ENCODE measurements around the gene PCNX2.

The PCNX2 gene

GRCh38 chr1:233190987-233191386, 104.5 kb downstream of the PCNX2 start:
- no peak overlapping the region for H3K27ac ChIP-seq (ENCODE audit: extremely low read depth, low read depth, low read length)
- TF ChIP-seq ZNF529 (tag by site-specific recombination; IDR thresholded peaks at IDR 0.05; ENCODE audit: insufficient replicate concordance) (no peak), ZNF473 (tag by site-specific recombination; IDR thresholded peaks at IDR 0.05) (no peak)
- H3K9me3 ChIP-seq (ENCODE audit: control insufficient read depth, insufficient read depth, low read depth, low read length), result peaks cover 6% of the 10 kb centered on the region; the same call in 1 of the 2 replicates
- ChIA-PET CTCF (no interaction called here), POLR2A (no interaction called here)
- no peak overlapping the region for H3K4me3 ChIP-seq (ENCODE audit: low read depth, low read length)
- H3K4me1 ChIP-seq (ENCODE audit: control insufficient read depth, insufficient read depth, low read length), result no peaks in the 10 kb centered on the region
- H3K36me3 ChIP-seq (ENCODE audit: control insufficient read depth in 2 of 2, insufficient read depth in 1 of 2, low read length in 2 of 2), result peaks cover 4 to 19% of the 10 kb centered on the region in 2 experiments; a peak in 2 of 3 replicates

- CTCF ChIA-PET, result no interaction called here
- POLR2A ChIA-PET, result no interaction called here
- no peaks in the 10 kb centered on the region for H3K4me1 ChIP-seq (ENCODE audit: control insufficient read depth, insufficient read depth, low read length)
- TF ChIP-seq ZNF48 (tag by site-specific recombination; IDR thresholded peaks at IDR 0.05), result no peak
- no peak for TF ChIP-seq ZSCAN16 (tag by site-specific recombination; IDR thresholded peaks at IDR 0.05)
- TF ChIP-seq TRIM28 (IDR thresholded peaks at IDR 0.05; ENCODE audit: borderline replicate concordance, low read length), result no peak
- TF ChIP-seq ZNF624 (tag by site-specific recombination; IDR thresholded peaks at IDR 0.05), result no peak
- TF ChIP-seq REST (tag by site-specific recombination; IDR thresholded peaks at IDR 0.05), result no peak
- no peak for TF ChIP-seq ZNF362 (tag by site-specific recombination; IDR thresholded peaks at IDR 0.05)
- no peak for TF ChIP-seq MYNN (tag by site-specific recombination; IDR thresholded peaks at IDR 0.05; ENCODE audit: borderline replicate concordance)
- no peak for TF ChIP-seq ZNF791 (tag by site-specific recombination; IDR thresholded peaks at IDR 0.05)
- no peak for TF ChIP-seq ZNF558 (tag by site-specific recombination; IDR thresholded peaks at IDR 0.05)
- TF ChIP-seq ZNF221 (tag by site-specific recombination; IDR thresholded peaks at IDR 0.05; ENCODE audit: borderline replicate concordance), result no peak
- TF ChIP-seq KLF8 (tag by site-specific recombination; IDR thresholded peaks at IDR 0.05), result no peak
- no peak for TF ChIP-seq ZNF426 (tag by site-specific recombination; IDR thresholded peaks at IDR 0.05)
- no peak for TF ChIP-seq ZNF571 (tag by site-specific recombination; IDR thresholded peaks at IDR 0.05)
- TF ChIP-seq ZNF391 (tag by site-specific recombination; IDR thresholded peaks at IDR 0.05; ENCODE audit: borderline replicate concordance, low read depth), result no peak
- TF ChIP-seq TCF7L2 (IDR thresholded peaks at IDR 0.05; ENCODE audit: borderline replicate concordance, low read depth, low read length), result no peak
- peaks cover 0 to 9% of the 10 kb centered on the region in 2 experiments; a peak in 1 of 3 replicates for H3K36me3 ChIP-seq (ENCODE audit: control insufficient read depth in 2 of 2, insufficient read depth in 1 of 2, low read length in 2 of 2)
- no peak overlapping the region for H3K4me3 ChIP-seq (ENCODE audit: low read depth, low read length)
- no peaks in the 10 kb centered on the region for H3K9me3 ChIP-seq (ENCODE audit: control insufficient read depth, insufficient read depth, low read depth, low read length)
- no peak overlapping the region for H3K27ac ChIP-seq (ENCODE audit: extremely low read depth, low read depth, low read length)
These were observed 106.0 kb downstream of the PCNX2 start for GRCh38 chr1:233189526-233189925.

GRCh38 chr1:233188061-233188460, 107.5 kb downstream of the PCNX2 start:
- Histone ChIP-seq H3K4me3 (ENCODE audit: low read depth, low read length) (no peak overlapping the region), H3K27ac (ENCODE audit: extremely low read depth, low read depth, low read length) (no peak overlapping the region), H3K4me1 (ENCODE audit: control insufficient read depth, insufficient read depth, low read length) (no peaks in the 10 kb centered on the region), H3K36me3 (ENCODE audit: control insufficient read depth in 2 of 2, insufficient read depth in 1 of 2, low read length in 2 of 2) (no peaks in the 10 kb centered on the region), H3K9me3 (ENCODE audit: control insufficient read depth, insufficient read depth, low read depth, low read length) (no peaks in the 10 kb centered on the region)
- POLR2A ChIA-PET, result no interaction called here
- CTCF ChIA-PET, result interaction anchor here (0.7 kb wide), 1 partner anchor 36 kb away, joined by 3 read pairs; no protein-coding TSS in a partner anchor
- no peak for TF ChIP-seq ZNF645 (tag by site-specific recombination; IDR thresholded peaks at IDR 0.05)
- no peak for TF ChIP-seq OSR2 (tag by site-specific recombination; IDR thresholded peaks at IDR 0.05)
- no peak for TF ChIP-seq ZNF677 (tag by site-specific recombination; IDR thresholded peaks at IDR 0.05)
- no peak for TF ChIP-seq ZNF792 (tag by site-specific recombination; IDR thresholded peaks at IDR 0.05)
- no peak for TF ChIP-seq BCL11B (tag by site-specific recombination; IDR thresholded peaks at IDR 0.05; ENCODE audit: low read depth)
- no peak for TF ChIP-seq HOXA7 (CRISPR knock-in tag; IDR thresholded peaks at IDR 0.05; ENCODE audit: borderline replicate concordance)
- TF ChIP-seq ZNF701 (tag by site-specific recombination; IDR thresholded peaks at IDR 0.05), result no peak
- no peak for TF ChIP-seq ZBTB7A (tag by site-specific recombination; IDR thresholded peaks at IDR 0.05; ENCODE audit: low read depth)
- TF ChIP-seq ZNF768 (tag by site-specific recombination; IDR thresholded peaks at IDR 0.05), result no peak
- TF ChIP-seq ZNF571 (tag by site-specific recombination; IDR thresholded peaks at IDR 0.05), result no peak
- no peak for TF ChIP-seq ZNF174 (tag by site-specific recombination; IDR thresholded peaks at IDR 0.05)
- no peak for TF ChIP-seq ELK4 (IDR thresholded peaks at IDR 0.05; ENCODE audit: borderline replicate concordance, low read depth, low read length)
